OCI-LY7 (cell line): Measurements from ENCODE around the gene C18orf32. TPM values are rescaled to one million over a fixed set of nuclear protein-coding genes. Genes with fewer than 3 reads are reported as not detected.

Experiments
- BruUV-seq: library from RNA; stranded (reverse); fragments of 400-500 nt; replicated peaks from 2 replicates; lab custom pipeline; 2021; lab: Mats Ljungman, UMichigan
- CTCF ChIA-PET: fragments of 300-600 bp; sonication (Branson Sonifier 250); formaldehyde crosslinking; loops from one replicate; lab custom pipeline; 2022; ENCODE audit warnings: antibody characterized with exemption; ENCODE audit not compliant: unreplicated experiment; lab: Charles Lee
- POLR2A ChIA-PET: fragments of 300-600 bp; sonication (Branson Sonifier 250); formaldehyde crosslinking; loops from one replicate; lab custom pipeline; 2022; ENCODE audit warnings: antibody characterized with exemption; lab: Charles Lee
- DNase-seq: peaks from one replicate; pipeline ENCODE4 v3.0.0-alpha.2; 2015; ENCODE audit warnings: low spot score
- H2AFZ ChIP-seq: fragments of 200-600 bp; sonication (generic), shearing (Covaris generic); 2 replicates; pipeline ENCODE4 v1.6.1; 2014; ENCODE audit warnings: mild to moderate bottlenecking, antibody characterized with exemption, low read length, moderate library complexity
- H3K27ac ChIP-seq: fragments of 200-600 bp; sonication (generic); 2 replicates; pipeline ENCODE4 v1.5.1; 2014; ENCODE audit warnings: mixed run types, low read depth, mild to moderate bottlenecking, moderate library complexity, low read length, inconsistent platforms; ENCODE audit not compliant: poor library complexity, severe bottlenecking
- H3K36me3 ChIP-seq: fragments of 200-600 bp; sonication (generic); 2 replicates; pipeline ENCODE4 v1.6.1; 2014; ENCODE audit warnings: mild to moderate bottlenecking, antibody characterized with exemption, low read length, moderate library complexity, mixed read lengths; ENCODE audit not compliant: insufficient read depth
- H3K4me1 ChIP-seq: fragments of 200-600 bp; sonication (generic); 2 replicates; pipeline ENCODE4 v1.5.1; 2014; ENCODE audit warnings: mild to moderate bottlenecking, low read length; ENCODE audit not compliant: insufficient read depth, poor library complexity, severe bottlenecking
- H3K4me2 ChIP-seq: fragments of 200-600 bp; sonication (generic); 2 replicates; pipeline ENCODE4 v1.6.1; 2014; ENCODE audit warnings: mild to moderate bottlenecking, low read length
- H3K4me3 ChIP-seq: fragments of 200-600 bp; sonication (generic); 2 replicates; pipeline ENCODE4 v1.5.1; 2014; ENCODE audit warnings: mild to moderate bottlenecking, low read depth, low read length; ENCODE audit not compliant: poor library complexity, severe bottlenecking
- H3K79me2 ChIP-seq: fragments of 200-600 bp; sonication (generic); 2 replicates; pipeline ENCODE4 v1.6.1; 2016; ENCODE audit warnings: low read depth, mild to moderate bottlenecking, low read length, moderate library complexity, mixed read lengths; ENCODE audit not compliant: insufficient read depth
- H3K9me2 ChIP-seq: fragments of 200-600 bp; sonication (generic); 2 replicates; pipeline ENCODE4 v1.6.1; 2016; ENCODE audit warnings: mild to moderate bottlenecking, low read length, mixed read lengths; ENCODE audit not compliant: insufficient read depth
- H3K9me3 ChIP-seq: fragments of 200-600 bp; sonication (generic); 2 replicates; pipeline ENCODE4 v1.6.1; 2014; ENCODE audit warnings: mild to moderate bottlenecking, mixed run types, low read length, mixed read lengths
- H4K20me1 ChIP-seq: fragments of 200-600 bp; sonication (generic); 2 replicates; pipeline ENCODE4 v1.6.1; 2014; ENCODE audit warnings: mild to moderate bottlenecking, antibody characterized with exemption, low read length, moderate library complexity, mixed read lengths; ENCODE audit not compliant: insufficient read depth
- EZH2phosphoT487 ChIP-seq: fragments of 200-600 bp; sonication (generic); IDR thresholded peaks from 2 replicates; pipeline ENCODE4 v1.6.1; 2018; ENCODE audit warnings: low read depth, borderline replicate concordance, mild to moderate bottlenecking, mixed run types, antibody characterized with exemption, low read length, moderate library complexity, mixed read lengths
- intact Hi-C: fragments of 100-400 bp; cut with micrococcal nuclease; formaldehyde crosslinking; loops from one replicate; pipeline ENCODE4 v1.10.0; 2022; ENCODE audit not compliant: unreplicated experiment
- total RNA-seq, 2 experiments: library from RNA; depleted of rRNA in 1 of 2; stranded (reverse); fragments of >200 nt in 1 of 2; shearing (Covaris generic) in 1 of 2; gene quantifications; 2 replicates each; pipeline ENCODE4 v1.2.3, GENCODE V29; 2014 to 2022
- TF ChIP-seq, protein P1 (sequence below): fragments of 200-600 bp; sonication (generic); conservative IDR thresholded peaks from 2 replicates; pipeline ENCODE4 v1.5.1; 2014; ENCODE audit warnings: mild to moderate bottlenecking, antibody characterized with exemption, low read length, moderate library complexity, mixed read lengths

Gene C18orf32
- total RNA-seq, 2 experiments from 2014 or later = 6.8 to 11.1 TPM

DNA sequence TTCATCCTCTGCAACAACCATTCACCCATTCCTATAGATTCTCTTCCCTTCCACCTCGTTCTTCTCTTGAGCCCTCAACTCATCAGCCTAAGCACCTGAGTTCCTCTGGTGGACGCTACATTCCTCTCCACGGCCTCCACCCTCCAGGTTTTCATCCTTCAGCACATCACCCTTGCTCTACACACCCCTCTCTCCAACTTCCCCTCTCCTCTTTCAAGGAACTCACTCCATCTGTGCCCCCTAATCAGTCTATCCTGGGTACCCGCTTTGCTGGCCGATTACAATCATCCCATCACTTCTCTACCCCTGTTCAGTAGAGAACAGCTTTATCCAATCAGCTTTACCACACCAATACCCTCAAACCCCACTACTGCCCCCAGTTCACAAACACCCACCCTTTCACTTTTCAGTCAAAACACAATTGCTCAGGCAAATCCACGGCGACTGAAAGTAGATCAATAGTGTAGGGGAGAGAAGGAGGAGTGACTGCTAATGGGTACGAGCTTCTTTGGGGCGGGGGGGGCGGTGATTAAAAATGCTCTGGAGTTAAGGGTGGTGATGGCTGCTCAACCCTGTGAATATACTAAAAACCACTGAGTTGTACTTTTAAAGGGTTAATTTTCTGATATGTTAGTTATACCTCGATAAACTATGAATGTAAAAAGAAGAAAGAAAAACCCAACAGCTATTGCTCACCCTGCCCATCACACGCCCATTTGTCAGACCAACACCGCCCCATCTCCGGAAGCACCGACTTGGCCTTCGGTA lies 27.4 kb downstream of the C18orf32 start:
- Histone ChIP-seq H2AFZ (no peak overlapping the region; the same call in 1 of the 2 replicates), H3K9me3 (no peaks in the 10 kb centered on the region), H4K20me1 (peaks cover 10% of the 10 kb centered on the region; the same call in 1 of the 2 replicates), H3K36me3 (peaks cover 15% of the 10 kb centered on the region), H3K79me2 (peaks cover 51% of the 10 kb centered on the region), H3K27ac (peak overlapping the region; percentile 51), H3K4me2 (peak overlapping the region; percentile 90), H3K4me1 (peaks cover 36% of the 10 kb centered on the region), H3K9me2 (no peaks in the 10 kb centered on the region), H3K4me3 (peak overlapping the region; percentile 92)
- TF ChIP-seq EZH2phosphoT487 = no peak
- TF ChIP-seq, protein P1, sequence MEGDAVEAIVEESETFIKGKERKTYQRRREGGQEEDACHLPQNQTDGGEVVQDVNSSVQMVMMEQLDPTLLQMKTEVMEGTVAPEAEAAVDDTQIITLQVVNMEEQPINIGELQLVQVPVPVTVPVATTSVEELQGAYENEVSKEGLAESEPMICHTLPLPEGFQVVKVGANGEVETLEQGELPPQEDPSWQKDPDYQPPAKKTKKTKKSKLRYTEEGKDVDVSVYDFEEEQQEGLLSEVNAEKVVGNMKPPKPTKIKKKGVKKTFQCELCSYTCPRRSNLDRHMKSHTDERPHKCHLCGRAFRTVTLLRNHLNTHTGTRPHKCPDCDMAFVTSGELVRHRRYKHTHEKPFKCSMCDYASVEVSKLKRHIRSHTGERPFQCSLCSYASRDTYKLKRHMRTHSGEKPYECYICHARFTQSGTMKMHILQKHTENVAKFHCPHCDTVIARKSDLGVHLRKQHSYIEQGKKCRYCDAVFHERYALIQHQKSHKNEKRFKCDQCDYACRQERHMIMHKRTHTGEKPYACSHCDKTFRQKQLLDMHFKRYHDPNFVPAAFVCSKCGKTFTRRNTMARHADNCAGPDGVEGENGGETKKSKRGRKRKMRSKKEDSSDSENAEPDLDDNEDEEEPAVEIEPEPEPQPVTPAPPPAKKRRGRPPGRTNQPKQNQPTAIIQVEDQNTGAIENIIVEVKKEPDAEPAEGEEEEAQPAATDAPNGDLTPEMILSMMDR = no peak
- intact Hi-C loops = loop anchor here (10.0 kb wide), 1 partner anchor 785 kb away; no protein-coding TSS in a partner anchor
- BruUV-seq = no TSS peak
- ChIA-PET CTCF (interaction anchor here (0.6 kb wide), 1 partner anchor 10 kb away, joined by 3 read pairs; no protein-coding TSS in a partner anchor), POLR2A (interaction anchor here (0.6 to 3.2 kb wide), 5 partner anchors 9 to 916 kb away, joined by 3 to 14 read pairs (median 3); no protein-coding TSS in a partner anchor)
- peak; percentile 30 for DNase-seq

DNA sequence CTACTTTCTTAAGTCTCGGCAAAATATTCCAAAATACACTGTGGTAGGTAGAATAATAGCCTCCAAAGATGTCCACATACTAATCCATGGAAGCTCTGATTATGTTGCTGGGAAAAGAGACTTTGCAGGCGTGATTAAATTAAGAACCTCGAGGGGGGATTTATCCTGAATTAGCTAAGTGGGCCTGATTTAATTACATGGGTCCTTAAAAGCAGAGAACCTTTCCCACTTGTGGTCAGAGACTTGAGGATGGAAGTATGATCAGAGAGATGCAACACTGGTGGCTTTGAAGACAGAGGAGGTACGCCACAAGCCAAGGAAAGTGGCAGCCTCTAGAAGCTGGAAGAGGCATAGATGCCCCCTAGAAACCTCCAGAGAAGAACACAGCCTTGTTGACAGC lies 29.4 kb downstream of the C18orf32 start:
- ChIA-PET CTCF (interaction anchor here (0.5 to 1.0 kb wide), 2 partner anchors 11 to 13 kb away, joined by 3 to 5 read pairs; no protein-coding TSS in a partner anchor), POLR2A (no interaction called here)
- no peak overlapping the region for H3K27ac ChIP-seq
- H3K4me3 ChIP-seq = no peak overlapping the region
- TF ChIP-seq, protein P1 = no peak
- TF ChIP-seq EZH2phosphoT487 = no peak
- no peaks in the 10 kb centered on the region for H3K9me2 ChIP-seq
- peak overlapping the region; percentile 90 for H3K4me2 ChIP-seq
- H2AFZ ChIP-seq = no peak overlapping the region
- no peak for DNase-seq
- peaks cover 24% of the 10 kb centered on the region for H3K36me3 ChIP-seq
- peaks cover 57% of the 10 kb centered on the region for H3K79me2 ChIP-seq
- H4K20me1 ChIP-seq = peaks cover 10% of the 10 kb centered on the region; the same call in 1 of the 2 replicates
- BruUV-seq = no TSS peak
- intact Hi-C loops = loop anchor here (10.0 kb wide), 1 partner anchor 783 kb away; no protein-coding TSS in a partner anchor
- peaks cover 43% of the 10 kb centered on the region for H3K4me1 ChIP-seq
- H3K9me3 ChIP-seq = no peaks in the 10 kb centered on the region
